K562 (cell line): ENCODE results near the gene RPAP2. TPM values are rescaled to one million over a fixed set of nuclear protein-coding genes. Genes with fewer than 3 reads are reported as not detected.

ENCODE experiments used
- ADNP ChIP-seq: fragments of 200-800 bp; sonication (Bioruptor generic); IDR thresholded peaks from 2 replicates; pipeline ENCODE4 v1.6.1; 2016; ENCODE audit warnings: missing genetic modification characterization, missing compliant biosample characterization
- CHCHD3 ChIP-seq: fragments of 250-450 bp; sonication (Bioruptor Pico); IDR thresholded peaks from 2 replicates; pipeline ENCODE4 v2.1.2; 2022; ENCODE audit warnings: mild to moderate bottlenecking
- CXXC5 ChIP-seq: fragments of 250-450 bp; sonication (Bioruptor Pico); IDR thresholded peaks from 2 replicates; pipeline ENCODE4 v1.8.0; 2022; ENCODE audit warnings: inconsistent platforms, mild to moderate bottlenecking, moderate library complexity
- E2F8 ChIP-seq: fragments of 450-650 bp; IDR thresholded peaks from 2 replicates; pipeline ENCODE4 v1.7.1; 2018; ENCODE audit warnings: mild to moderate bottlenecking, low read depth; ENCODE audit not compliant: partially characterized antibody
- HINFP ChIP-seq: fragments of 450-650 bp; conservative IDR thresholded peaks from 2 replicates; pipeline ENCODE4 v1.6.1; 2016; ENCODE audit warnings: missing genetic modification characterization, low read depth, mild to moderate bottlenecking, control low read depth, missing compliant biosample characterization
- NFATC3 ChIP-seq: fragments of 450-650 bp; IDR thresholded peaks from 2 replicates; pipeline ENCODE4 v1.6.1; 2017; ENCODE audit warnings: mild to moderate bottlenecking
- NFIC ChIP-seq: fragments of 450-650 bp; IDR thresholded peaks from 2 replicates; pipeline ENCODE4 v1.6.1; 2017; ENCODE audit warnings: mild to moderate bottlenecking, inconsistent platforms
- NR2C2 ChIP-seq, 2 experiments: fragments of 200-800 bp in 1 of 2; sonication (Bioruptor generic) in 1 of 2; sonication (generic) in 1 of 2; formaldehyde crosslinking in 1 of 2; IDR thresholded peaks; 2 replicates each; pipeline versions ENCODE4 v1.6.1 to v1.8.0; 2016 to 2022; ENCODE audit warnings: mild to moderate bottlenecking in 1 of 2, missing compliant biosample characterization in 1 of 2, missing genetic modification characterization in 1 of 2, missing genetic modification reagents in 1 of 2
- NUFIP1 ChIP-seq: fragments of 450-650 bp; IDR thresholded peaks from 2 replicates; pipeline ENCODE4 v1.6.1; 2018; ENCODE audit not compliant: partially characterized antibody
- SMAD4 ChIP-seq: fragments of 250-450 bp; sonication (Bioruptor Pico); conservative IDR thresholded peaks from 2 replicates; pipeline ENCODE4 v1.8.0; 2021; ENCODE audit warnings: inconsistent platforms, mild to moderate bottlenecking, moderate library complexity
- SP1 ChIP-seq: sonication (generic); formaldehyde crosslinking; IDR thresholded peaks from 2 replicates; pipeline ENCODE4 v1.8.1; 2022; ENCODE audit warnings: mild to moderate bottlenecking, missing genetic modification reagents
- STAT5A ChIP-seq: IDR thresholded peaks from 2 replicates; pipeline ENCODE4 v1.6.1; 2012; ENCODE audit warnings: low read length, inconsistent platforms, borderline replicate concordance
- THRA ChIP-seq: fragments of 450-650 bp; IDR thresholded peaks from 2 replicates; pipeline ENCODE4 v1.6.1; 2017; ENCODE audit warnings: mild to moderate bottlenecking, moderate library complexity
- ZNF316 ChIP-seq: fragments of 450-650 bp; IDR thresholded peaks from 2 replicates; pipeline ENCODE4 v1.6.1; 2016
- ZNF592 ChIP-seq: fragments of 450-650 bp; IDR thresholded peaks from 2 replicates; pipeline ENCODE4 v1.6.1; 2017; ENCODE audit warnings: antibody characterized with exemption, mild to moderate bottlenecking
- ZNF717 ChIP-seq: fragments of 250-450 bp; sonication (Bioruptor Pico); IDR thresholded peaks from 2 replicates; pipeline ENCODE4 v1.5.0; 2021
- polyA plus RNA-seq, 8 experiments: library from polyadenylated mRNA; depleted of rRNA in 4 of 8; stranded (reverse) in 5 of 8; unstranded in 3 of 8; fragments of >200 nt; fragmentation: Nextera tagmentation in 2 of 8; fragmentation: Illumina TruSeq in 1 of 8; extraction: Ambion mirVana in 2 of 8; extraction: Trizol in 1 of 8; gene quantifications; 2 replicates each; pipeline versions ENCODE4 v1.2.1 to v1.2.3, GENCODE V29; 2011 to 2014; ENCODE audit warnings: inconsistent platforms in 1 of 8, missing spikeins in 1 of 8
- total RNA-seq, 7 experiments: library from RNA; depleted of rRNA in 6 of 7; stranded (reverse); fragments of >200 nt in 6 of 7; fragmentation: Illumina TruSeq in 2 of 7; extraction: Trizol in 2 of 7; gene quantifications; 2 replicates each; pipeline versions ENCODE4 v1.2.1 to v1.2.3, GENCODE V29; 2011 to 2021; ENCODE audit warnings: low replicate concordance in 1 of 7

The RPAP2 gene
- total and polyA plus RNA-seq, 9 of the 15 experiments (the other 6 are each of a cell fraction or from before 2014, with no cell fraction given) = 6.2 to 41.7 (median 28.7) TPM

GRCh38 chr1:92298573-92299476 is at the start of gene RPAP2, which contains the start of gene GLMN (continued):
- TF ChIP-seq ZNF592 (no peak), HINFP (tag) (no peak), THRA (no peak), NR2C2 (CRISPR knock-in tag; IDR thresholded peaks at IDR 0.05) (no peak), NR2C2 (tag; IDR thresholded peaks at IDR 0.05) (no peak), CHCHD3 (CRISPR knock-in tag) (no peak; the same call in 1 of the 2 replicates), ZNF316 (no peak), ADNP (tag) (no peak), CXXC5 (CRISPR knock-in tag) (peak; percentile 85), SMAD4 (CRISPR knock-in tag) (peak; percentile 80), NUFIP1 (no peak), STAT5A (no peak), E2F8 (no peak), ZNF717 (no peak), NFATC3 (no peak), SP1 (peak; percentile 67; the same call in 1 of the 2 replicates), NFIC (peak; percentile 50; the same call in 1 of the 2 replicates)
